Inferior parietal cortex (tissue), 1 donor: ENCODE measurements around the gene TOM1L2.
A peak's percentile ranks its signal among the peaks of the same experiment; 100 is the strongest.
"Not testable (repeated sequence)": the region's sequence is repeated elsewhere in the genome, so short reads cannot be mapped to it uniquely, and the experiment has no call there.

ENCODE experiments used
- DNase-seq: peaks from one replicate; pipeline ENCODE4 v3.0.0-alpha.2; 2016; ENCODE audit errors: extremely low spot score

TOM1L2 gene

GRCh38 chr17:17819561-17819995 is 152.6 kb downstream of the TOM1L2 start:
- DNase-seq = no peak

- no peak for DNase-seq
Observed at GRCh38 chr17:17819111-17819510, 153.1 kb downstream of the TOM1L2 start.

- DNase-seq = no peak
Observed at GRCh38 chr17:17818088-17818526, 154.1 kb downstream of the TOM1L2 start.

GRCh38 chr17:17817552-17817947 is 154.7 kb downstream of the TOM1L2 start:
- DNase-seq = no peak

- DNase-seq = no peak
Observed at GRCh38 chr17:17816831-17817551, 155.2 kb downstream of the TOM1L2 start.

GRCh38 chr17:17816240-17816814 is 155.9 kb downstream of the TOM1L2 start:
- no peak for DNase-seq

GRCh38 chr17:17815436-17816200 is 156.6 kb downstream of the TOM1L2 start:
- DNase-seq = no peak

GRCh38 chr17:17815062-17815406 is 157.2 kb downstream of the TOM1L2 start:
- no peak for DNase-seq

- no peak for DNase-seq
Observed at GRCh38 chr17:17814162-17815061, 157.8 kb downstream of the TOM1L2 start.

- DNase-seq = no peak
Observed at GRCh38 chr17:17813725-17814095, 158.5 kb downstream of the TOM1L2 start.

- no peak for DNase-seq
Observed at GRCh38 chr17:17813055-17813724, 159.0 kb downstream of the TOM1L2 start.

- DNase-seq = peak; percentile 79
Observed at GRCh38 chr17:17812211-17813054, 159.8 kb downstream of the TOM1L2 start.

GRCh38 chr17:17811381-17812210 is 160.6 kb downstream of the TOM1L2 start:
- no peak for DNase-seq

GRCh38 chr17:17810895-17811248 is 161.3 kb downstream of the TOM1L2 start:
- DNase-seq = no peak

GRCh38 chr17:17810084-17810894 is 161.9 kb downstream of the TOM1L2 start:
- DNase-seq = no peak

- no peak for DNase-seq
Observed at GRCh38 chr17:17809531-17810083, 162.6 kb downstream of the TOM1L2 start.

- no peak for DNase-seq
Observed at GRCh38 chr17:17808706-17809432, 163.3 kb downstream of the TOM1L2 start.

GRCh38 chr17:17808200-17808599 is 164.0 kb downstream of the TOM1L2 start:
- not testable (repeated sequence) for DNase-seq
